C4-2B (cell line): ENCODE measurements around the gene ASIC2.

Experiments
- ZFX ChIP-seq: fragments of 450-650 bp; IDR thresholded peaks from 2 replicates; pipeline ENCODE4 v1.6.1; 2017
- TF ChIP-seq, protein P1 (sequence below): fragments of 450-650 bp; conservative IDR thresholded peaks from 2 replicates; pipeline ENCODE4 v1.5.1; 2017; ENCODE audit warnings: mild to moderate bottlenecking

GRCh38 chr17:33154869-33155455, 138.1 kb downstream of the ASIC2 start:
- TF ChIP-seq, protein P1, sequence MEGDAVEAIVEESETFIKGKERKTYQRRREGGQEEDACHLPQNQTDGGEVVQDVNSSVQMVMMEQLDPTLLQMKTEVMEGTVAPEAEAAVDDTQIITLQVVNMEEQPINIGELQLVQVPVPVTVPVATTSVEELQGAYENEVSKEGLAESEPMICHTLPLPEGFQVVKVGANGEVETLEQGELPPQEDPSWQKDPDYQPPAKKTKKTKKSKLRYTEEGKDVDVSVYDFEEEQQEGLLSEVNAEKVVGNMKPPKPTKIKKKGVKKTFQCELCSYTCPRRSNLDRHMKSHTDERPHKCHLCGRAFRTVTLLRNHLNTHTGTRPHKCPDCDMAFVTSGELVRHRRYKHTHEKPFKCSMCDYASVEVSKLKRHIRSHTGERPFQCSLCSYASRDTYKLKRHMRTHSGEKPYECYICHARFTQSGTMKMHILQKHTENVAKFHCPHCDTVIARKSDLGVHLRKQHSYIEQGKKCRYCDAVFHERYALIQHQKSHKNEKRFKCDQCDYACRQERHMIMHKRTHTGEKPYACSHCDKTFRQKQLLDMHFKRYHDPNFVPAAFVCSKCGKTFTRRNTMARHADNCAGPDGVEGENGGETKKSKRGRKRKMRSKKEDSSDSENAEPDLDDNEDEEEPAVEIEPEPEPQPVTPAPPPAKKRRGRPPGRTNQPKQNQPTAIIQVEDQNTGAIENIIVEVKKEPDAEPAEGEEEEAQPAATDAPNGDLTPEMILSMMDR = no peak
- TF ChIP-seq ZFX = no peak
